ENCODE results near the gene ROPN1L.

ROPN1L gene

DNA sequence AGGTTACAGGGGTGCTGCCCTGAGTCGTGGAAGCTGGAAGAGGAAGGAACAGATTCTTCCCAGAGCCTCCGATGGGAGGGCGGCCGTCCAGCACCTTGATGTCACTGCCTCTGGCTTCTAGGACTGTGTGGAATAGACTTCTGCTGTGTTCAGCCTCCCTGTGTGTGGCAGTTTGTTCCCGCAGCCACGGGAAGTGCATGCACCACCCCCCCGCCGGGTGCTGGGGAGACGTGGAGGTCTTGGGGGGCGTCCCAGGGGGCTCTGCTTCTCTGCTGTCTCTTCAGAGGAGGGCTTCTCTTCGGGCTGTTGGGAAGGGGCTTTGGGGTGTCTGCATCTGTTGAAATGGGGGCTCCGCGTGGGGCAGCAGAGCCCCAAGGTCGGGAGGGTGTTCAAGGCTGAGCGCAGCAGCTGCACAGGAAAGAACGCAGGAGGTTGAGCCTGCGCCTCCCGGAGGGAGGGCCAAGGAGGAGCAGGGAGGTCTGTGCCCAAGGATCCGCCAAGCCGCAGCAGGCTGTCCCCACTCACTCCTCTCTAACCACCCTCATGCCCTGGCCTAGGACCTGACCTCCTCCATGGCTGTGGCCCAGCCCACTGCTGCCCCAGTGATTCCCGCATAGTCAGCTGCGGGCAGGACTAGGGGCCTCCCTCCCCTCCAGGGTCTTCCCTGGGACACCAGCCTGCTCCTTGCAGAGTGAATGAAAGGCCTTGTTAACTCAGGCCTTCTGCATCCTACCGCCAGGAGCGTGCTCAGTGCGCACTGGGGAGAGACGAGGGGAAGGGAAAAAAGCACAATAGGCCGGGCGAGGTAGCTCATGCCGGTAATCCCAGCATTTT, 45.0 kb downstream of the ROPN1L start:
- Histone ChIP-seq H2BK5ac (ENCODE audit: low read length) (no peak overlapping the region), H3K23ac (ENCODE audit: low read depth, low read length, poor library complexity) (peak overlapping the region; percentile 28), H3K27me3 (ENCODE audit: control insufficient read depth in 3 of 3, insufficient read depth in 3 of 3, low read depth in 1 of 3, low read length in 3 of 3) (peaks cover 0 to 18% (median 0%) of the 10 kb centered on the region in 3 experiments), H3K18ac (ENCODE audit: low read length) (peak overlapping the region; percentile 81), H3K79me1 (ENCODE audit: low read depth, low read length) (no peaks in the 10 kb centered on the region), H3K36me3 (replicated peaks in 1 of 2; ENCODE audit: control insufficient read depth in 2 of 2, insufficient read depth in 2 of 2, low read length in 2 of 2) (no peaks in the 10 kb centered on the region), H3K4me1 (ENCODE audit: control insufficient read depth in 2 of 2, insufficient read depth in 1 of 2, low read depth in 1 of 2, low read length in 2 of 2) (peaks cover 0 to 2% of the 10 kb centered on the region in 2 donors), H2AFZ (ENCODE audit: low read length) (no peak overlapping the region), H3K9ac (ENCODE audit: low read depth, low read length, poor library complexity) (no peak overlapping the region), H2BK120ac (ENCODE audit: low read depth, low read length) (no peak overlapping the region), H3K9me3 (replicated peaks in 1 of 2; ENCODE audit: control insufficient read depth in 2 of 2, insufficient read depth in 1 of 2, low read depth in 1 of 2, low read length in 2 of 2) (no peaks in the 10 kb centered on the region), H3K4ac (ENCODE audit: low read length) (no peak overlapping the region), H3K4me3 (ENCODE audit: low read length in 2 of 2) (no peak overlapping the region), H2BK12ac (ENCODE audit: low read length) (peak overlapping the region; percentile 46), H2AK5ac (ENCODE audit: low read depth, low read length) (peak overlapping the region; percentile 72), H3K27ac (replicated peaks; ENCODE audit: low read length) (no peak overlapping the region), H2BK15ac (ENCODE audit: low read length) (no peak overlapping the region), H4K8ac (ENCODE audit: low read depth, low read length) (no peak overlapping the region), H3K4me2 (ENCODE audit: insufficient read depth, low read length, poor library complexity, severe bottlenecking) (no peak overlapping the region), H4K91ac (ENCODE audit: low read depth, low read length, poor library complexity) (no peak overlapping the region), H3K14ac (ENCODE audit: low read length) (no peak overlapping the region)
- WGBS, 2 donors (ENCODE audit: extremely low coverage in 2 of 2, insufficient read length in 2 of 2, insufficient replicate concordance in 1 of 2) = no CpG with 5 or more reads among the region's 29 CpGs
- DNase-seq (ENCODE audit: low spot score) = no peak

DNA sequence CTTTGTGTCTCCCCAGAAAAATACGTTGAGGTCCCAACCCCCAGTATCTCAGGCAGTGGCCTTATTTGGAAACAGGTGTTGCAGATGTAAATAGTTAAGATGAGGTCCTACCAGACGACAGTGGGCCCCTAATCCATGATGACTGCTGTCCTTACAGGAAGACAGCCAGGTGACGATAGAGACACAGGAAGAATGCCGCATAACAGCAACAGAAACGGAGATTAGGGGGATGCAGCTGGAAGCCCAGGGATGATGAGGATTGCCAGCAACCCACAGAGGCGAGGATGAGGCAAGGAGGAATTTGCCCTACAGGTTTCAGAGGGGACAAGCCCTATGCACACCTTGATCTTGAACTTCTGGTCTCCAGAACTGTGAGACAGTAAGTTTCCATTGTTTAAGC, 46.5 kb downstream of the ROPN1L start:
- H3K27me3 ChIP-seq (ENCODE audit: control insufficient read depth in 3 of 3, insufficient read depth in 3 of 3, low read depth in 1 of 3, low read length in 3 of 3) = peaks cover 0 to 13% (median 0%) of the 10 kb centered on the region in 3 experiments
- no peaks in the 10 kb centered on the region for H3K36me3 ChIP-seq (replicated peaks in 1 of 2; ENCODE audit: control insufficient read depth in 2 of 2, insufficient read depth in 2 of 2, low read length in 2 of 2)
- no peak overlapping the region for H2AFZ ChIP-seq (ENCODE audit: low read length)
- no peak overlapping the region for H3K4me2 ChIP-seq (ENCODE audit: insufficient read depth, low read length, poor library complexity, severe bottlenecking)
- no peak overlapping the region for H3K27ac ChIP-seq (replicated peaks; ENCODE audit: low read length)
- no peak overlapping the region for H4K8ac ChIP-seq (ENCODE audit: low read depth, low read length)
- no peak overlapping the region for H3K14ac ChIP-seq (ENCODE audit: low read length)
- H3K79me1 ChIP-seq (ENCODE audit: low read depth, low read length) = no peaks in the 10 kb centered on the region
- H3K18ac ChIP-seq (ENCODE audit: low read length) = no peak overlapping the region
- no peak overlapping the region for H3K23ac ChIP-seq (ENCODE audit: low read depth, low read length, poor library complexity)
- no peak overlapping the region for H2BK120ac ChIP-seq (ENCODE audit: low read depth, low read length)
- peaks cover 0 to 2% of the 10 kb centered on the region in 2 donors for H3K4me1 ChIP-seq (ENCODE audit: control insufficient read depth in 2 of 2, insufficient read depth in 1 of 2, low read depth in 1 of 2, low read length in 2 of 2)
- no peak overlapping the region for H3K4ac ChIP-seq (ENCODE audit: low read length)
- no peak overlapping the region for H3K9ac ChIP-seq (ENCODE audit: low read depth, low read length, poor library complexity)
- no peak overlapping the region for H2AK5ac ChIP-seq (ENCODE audit: low read depth, low read length)
- no peak overlapping the region for H4K91ac ChIP-seq (ENCODE audit: low read depth, low read length, poor library complexity)
- no peak overlapping the region for H2BK5ac ChIP-seq (ENCODE audit: low read length)
- H3K4me3 ChIP-seq (ENCODE audit: low read length in 2 of 2) = no peak overlapping the region
- H2BK12ac ChIP-seq (ENCODE audit: low read length) = no peak overlapping the region
- H3K9me3 ChIP-seq (replicated peaks in 1 of 2; ENCODE audit: control insufficient read depth in 2 of 2, insufficient read depth in 1 of 2, low read depth in 1 of 2, low read length in 2 of 2) = peaks cover 0 to 5% of the 10 kb centered on the region in 2 donors
- H2BK15ac ChIP-seq (ENCODE audit: low read length) = no peak overlapping the region
- DNase-seq (ENCODE audit: low spot score) = no peak
- no CpG with 5 or more reads among the region's 6 CpGs for WGBS, 2 donors (ENCODE audit: extremely low coverage in 2 of 2, insufficient read length in 2 of 2, insufficient replicate concordance in 1 of 2)

DNA sequence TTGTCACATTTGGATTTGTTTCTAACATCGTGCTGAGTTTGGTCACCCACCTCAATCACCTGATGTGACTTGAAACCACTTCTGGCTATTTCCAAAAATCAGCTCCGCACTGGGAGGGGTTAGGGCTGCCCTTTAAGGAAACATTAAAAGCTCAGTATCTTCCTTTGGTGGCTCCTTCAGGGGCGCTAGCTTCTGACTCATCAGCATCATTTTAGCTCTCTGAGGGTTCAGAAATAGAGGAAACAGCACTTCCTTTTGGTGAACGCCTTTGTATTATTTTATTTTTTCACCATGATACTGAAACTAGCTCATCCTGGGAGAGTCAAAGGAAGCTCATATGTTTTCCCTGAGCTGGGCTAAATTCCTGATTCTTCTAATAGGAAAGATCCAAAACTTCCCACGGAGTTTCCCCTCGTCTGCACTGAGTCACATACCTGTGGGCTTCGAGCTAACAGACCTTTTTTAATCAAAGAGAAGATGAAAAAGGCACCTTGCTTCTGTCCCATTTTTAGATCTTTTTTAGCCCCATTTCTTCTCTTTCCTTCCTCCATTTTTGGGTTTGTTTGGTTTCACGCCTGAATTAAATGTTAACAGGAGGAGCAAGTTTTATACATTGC, 48.2 kb downstream of the ROPN1L start:
- Histone ChIP-seq H3K4me1 (ENCODE audit: control insufficient read depth in 2 of 2, insufficient read depth in 1 of 2, low read depth in 1 of 2, low read length in 2 of 2) (peaks cover 0 to 2% of the 10 kb centered on the region in 2 donors), H2AFZ (ENCODE audit: low read length) (no peak overlapping the region), H4K8ac (ENCODE audit: low read depth, low read length) (no peak overlapping the region), H3K79me1 (ENCODE audit: low read depth, low read length) (no peaks in the 10 kb centered on the region), H3K36me3 (replicated peaks in 1 of 2; ENCODE audit: control insufficient read depth in 2 of 2, insufficient read depth in 2 of 2, low read length in 2 of 2) (no peaks in the 10 kb centered on the region), H3K23ac (ENCODE audit: low read depth, low read length, poor library complexity) (no peak overlapping the region), H3K9ac (ENCODE audit: low read depth, low read length, poor library complexity) (no peak overlapping the region), H3K27ac (replicated peaks; ENCODE audit: low read length) (no peak overlapping the region), H4K91ac (ENCODE audit: low read depth, low read length, poor library complexity) (no peak overlapping the region), H3K4ac (ENCODE audit: low read length) (no peak overlapping the region), H3K4me3 (ENCODE audit: low read length in 2 of 2) (no peak overlapping the region), H2BK15ac (ENCODE audit: low read length) (no peak overlapping the region), H3K4me2 (ENCODE audit: insufficient read depth, low read length, poor library complexity, severe bottlenecking) (no peak overlapping the region), H3K14ac (ENCODE audit: low read length) (no peak overlapping the region), H2BK12ac (ENCODE audit: low read length) (no peak overlapping the region), H2AK5ac (ENCODE audit: low read depth, low read length) (no peak overlapping the region), H2BK120ac (ENCODE audit: low read depth, low read length) (no peak overlapping the region), H3K9me3 (replicated peaks in 1 of 2; ENCODE audit: control insufficient read depth in 2 of 2, insufficient read depth in 1 of 2, low read depth in 1 of 2, low read length in 2 of 2) (peaks cover 0 to 7% of the 10 kb centered on the region in 2 donors), H3K18ac (ENCODE audit: low read length) (no peak overlapping the region), H3K27me3 (ENCODE audit: control insufficient read depth in 3 of 3, insufficient read depth in 3 of 3, low read depth in 1 of 3, low read length in 3 of 3) (peaks cover 0 to 11% (median 0%) of the 10 kb centered on the region in 3 experiments), H2BK5ac (ENCODE audit: low read length) (no peak overlapping the region)
- DNase-seq (ENCODE audit: low spot score) = no peak
- WGBS, 2 donors (ENCODE audit: extremely low coverage in 2 of 2, insufficient read length in 2 of 2, insufficient replicate concordance in 1 of 2) = no CpG with 5 or more reads among the region's 8 CpGs

DNA sequence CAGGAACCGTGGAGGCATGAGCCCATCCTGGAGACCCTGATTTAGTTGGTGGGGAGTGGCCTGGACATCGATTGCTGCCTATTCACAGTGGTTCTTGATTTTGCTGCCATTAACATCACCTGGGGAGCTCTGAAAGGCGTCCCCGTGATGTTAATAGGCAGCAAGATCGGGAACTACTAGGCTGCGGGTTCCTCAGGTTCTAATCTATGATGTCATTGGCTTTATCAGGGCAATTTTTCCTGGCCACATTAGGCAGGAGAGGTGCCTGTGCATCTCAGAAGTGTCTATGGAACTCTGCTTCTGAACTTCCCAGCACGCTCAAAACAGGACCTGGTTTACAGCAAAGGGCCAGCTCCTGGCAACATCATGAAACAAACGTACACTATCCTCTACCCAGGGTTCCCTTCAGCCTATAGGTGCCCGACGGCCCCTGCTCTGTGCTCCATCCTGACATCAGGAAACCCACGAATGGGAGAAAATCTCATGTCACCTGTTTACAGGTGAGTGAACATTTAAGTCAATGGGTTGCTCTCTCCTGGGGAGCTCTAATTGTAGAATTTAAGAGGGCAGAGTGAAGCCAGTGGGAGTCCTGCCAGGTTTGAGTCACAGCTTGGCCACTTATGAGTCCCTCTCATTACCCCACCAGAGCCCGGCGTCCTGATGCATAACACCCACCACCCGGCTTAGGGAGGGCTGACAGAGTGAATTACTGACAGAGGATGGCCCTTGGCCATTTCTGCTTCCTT, 49.4 kb downstream of the ROPN1L start:
- H2BK5ac ChIP-seq (ENCODE audit: low read length) = no peak overlapping the region
- H4K8ac ChIP-seq (ENCODE audit: low read depth, low read length) = no peak overlapping the region
- H3K9me3 ChIP-seq (replicated peaks in 1 of 2; ENCODE audit: control insufficient read depth in 2 of 2, insufficient read depth in 1 of 2, low read depth in 1 of 2, low read length in 2 of 2) = peaks cover 0 to 9% of the 10 kb centered on the region in 2 donors
- H3K79me1 ChIP-seq (ENCODE audit: low read depth, low read length) = no peaks in the 10 kb centered on the region
- WGBS, 2 donors (ENCODE audit: extremely low coverage in 2 of 2, insufficient read length in 2 of 2, insufficient replicate concordance in 1 of 2) = no CpG with 5 or more reads among the region's 14 CpGs
- no peak overlapping the region for H3K27ac ChIP-seq (replicated peaks; ENCODE audit: low read length)
- no peak overlapping the region for H3K18ac ChIP-seq (ENCODE audit: low read length)
- H2BK15ac ChIP-seq (ENCODE audit: low read length) = no peak overlapping the region
- H2BK12ac ChIP-seq (ENCODE audit: low read length) = no peak overlapping the region
- H3K9ac ChIP-seq (ENCODE audit: low read depth, low read length, poor library complexity) = no peak overlapping the region
- H3K27me3 ChIP-seq (ENCODE audit: control insufficient read depth in 3 of 3, insufficient read depth in 3 of 3, low read depth in 1 of 3, low read length in 3 of 3) = peaks cover 0 to 11% (median 0%) of the 10 kb centered on the region in 3 experiments
- no peak overlapping the region for H3K23ac ChIP-seq (ENCODE audit: low read depth, low read length, poor library complexity)
- H2AK5ac ChIP-seq (ENCODE audit: low read depth, low read length) = no peak overlapping the region
- no peak for DNase-seq (ENCODE audit: low spot score)
- H3K4me3 ChIP-seq (ENCODE audit: low read length in 2 of 2) = no peak overlapping the region
- no peak overlapping the region for H3K4me2 ChIP-seq (ENCODE audit: insufficient read depth, low read length, poor library complexity, severe bottlenecking)
- H3K36me3 ChIP-seq (replicated peaks in 1 of 2; ENCODE audit: control insufficient read depth in 2 of 2, insufficient read depth in 2 of 2, low read length in 2 of 2) = no peaks in the 10 kb centered on the region
- H3K4ac ChIP-seq (ENCODE audit: low read length) = no peak overlapping the region
- H2AFZ ChIP-seq (ENCODE audit: low read length) = no peak overlapping the region
- no peak overlapping the region for H4K91ac ChIP-seq (ENCODE audit: low read depth, low read length, poor library complexity)
- H3K14ac ChIP-seq (ENCODE audit: low read length) = no peak overlapping the region
- peaks cover 0 to 2% of the 10 kb centered on the region in 2 donors for H3K4me1 ChIP-seq (ENCODE audit: control insufficient read depth in 2 of 2, insufficient read depth in 1 of 2, low read depth in 1 of 2, low read length in 2 of 2)
- H2BK120ac ChIP-seq (ENCODE audit: low read depth, low read length) = no peak overlapping the region
